ENCODE data around the gene CGREF1.
"Not testable (repeated sequence)": the region's sequence is repeated elsewhere in the genome, so short reads cannot be mapped to it uniquely, and the experiment has no call there.

Gene CGREF1

DNA sequence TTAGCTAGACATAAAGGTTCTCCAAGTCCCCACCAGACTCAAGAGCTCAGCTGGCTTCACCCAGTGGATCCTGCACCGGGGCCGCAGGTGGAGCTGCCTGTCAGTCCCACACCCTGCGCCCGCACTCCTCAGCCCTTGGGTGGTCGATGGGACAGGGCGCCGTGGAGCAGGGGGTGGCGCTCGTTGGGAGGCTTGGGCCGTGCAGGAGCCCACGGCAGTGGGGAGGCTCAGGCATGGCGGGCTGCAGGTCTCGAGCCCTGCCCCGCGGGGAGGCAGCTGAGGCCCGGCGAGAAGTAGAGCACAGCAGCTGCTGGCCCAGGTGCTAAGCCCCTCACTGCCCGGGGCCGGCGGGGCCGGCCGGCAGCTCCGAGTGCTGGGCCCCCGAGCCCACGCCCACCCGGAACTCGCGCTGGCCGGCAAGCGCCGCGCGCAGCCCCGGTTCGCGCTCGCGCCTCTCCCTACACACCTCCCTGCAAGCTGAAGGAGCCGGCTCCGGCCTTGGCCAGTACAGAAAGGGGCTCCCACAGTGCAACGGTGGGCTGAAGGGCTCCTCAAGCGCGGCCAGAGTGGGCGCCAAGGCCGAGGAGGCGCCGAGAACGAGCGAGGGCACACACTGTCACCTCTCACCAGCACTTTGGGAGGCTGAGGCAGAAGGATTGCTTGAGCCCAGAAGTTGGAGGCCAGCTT is 7.4 kb downstream of the CGREF1 start:
- DNase-seq (ENCODE audit: low read depth, low spot score) = not testable (repeated sequence)

DNA sequence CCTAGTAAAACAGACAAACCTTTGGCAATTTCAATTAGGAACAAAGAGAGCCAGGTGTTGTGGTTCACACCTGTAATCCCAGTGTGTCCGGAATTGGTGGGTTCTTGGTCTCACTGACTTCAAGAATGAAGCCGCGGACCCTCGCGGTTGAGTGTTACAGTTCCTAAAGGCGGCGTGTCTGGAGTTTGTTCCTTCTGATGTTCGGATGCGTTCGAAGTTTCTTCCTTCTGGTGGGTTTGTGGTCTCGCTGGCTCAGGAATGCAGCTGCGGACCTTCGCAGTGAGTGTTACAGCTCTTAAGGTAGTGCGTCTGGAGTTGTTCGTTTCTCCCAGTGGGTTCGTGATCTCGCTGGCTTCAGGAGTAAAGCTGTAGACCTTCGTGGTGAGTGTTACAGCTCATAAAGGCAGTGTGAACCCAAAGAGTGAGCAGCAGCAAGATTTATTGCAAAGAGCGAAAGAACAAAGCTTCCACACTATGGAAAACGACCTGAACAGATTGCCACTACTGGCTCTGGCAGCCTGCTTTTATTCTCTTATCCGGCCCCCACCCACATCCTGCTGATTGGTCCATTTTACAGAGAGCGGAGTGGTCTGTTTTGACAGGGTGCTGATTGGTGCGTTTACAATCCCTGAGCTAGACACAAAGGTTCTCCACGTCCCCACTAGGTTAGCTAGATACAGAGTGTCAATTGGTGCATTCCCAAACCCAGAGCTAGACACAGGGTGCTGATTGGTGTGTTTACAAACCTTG is 8.2 kb downstream of the CGREF1 start:
- not testable (repeated sequence) for DNase-seq (ENCODE audit: low read depth, low spot score)

DNA sequence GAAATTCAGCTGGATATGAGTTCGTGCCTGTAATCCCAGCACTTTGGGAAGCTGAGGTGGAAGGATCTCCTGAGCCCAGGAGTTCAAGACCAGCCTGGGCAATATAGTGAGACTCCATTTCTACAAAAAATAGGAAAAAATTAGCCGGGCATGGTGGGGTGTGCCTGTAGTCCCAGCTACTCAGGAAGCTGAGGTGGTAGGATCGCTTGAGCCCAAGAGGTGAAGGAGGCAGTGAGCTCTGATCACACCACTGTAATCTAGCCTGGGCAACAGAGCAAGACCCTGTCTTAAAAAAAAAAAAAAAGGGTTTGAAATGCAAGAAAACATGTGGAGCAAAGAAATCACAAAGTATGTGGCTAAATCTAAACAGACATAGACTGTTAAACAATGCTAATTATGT is 9.8 kb downstream of the CGREF1 start:
- no peak for DNase-seq (ENCODE audit: low read depth, low spot score)

DNA sequence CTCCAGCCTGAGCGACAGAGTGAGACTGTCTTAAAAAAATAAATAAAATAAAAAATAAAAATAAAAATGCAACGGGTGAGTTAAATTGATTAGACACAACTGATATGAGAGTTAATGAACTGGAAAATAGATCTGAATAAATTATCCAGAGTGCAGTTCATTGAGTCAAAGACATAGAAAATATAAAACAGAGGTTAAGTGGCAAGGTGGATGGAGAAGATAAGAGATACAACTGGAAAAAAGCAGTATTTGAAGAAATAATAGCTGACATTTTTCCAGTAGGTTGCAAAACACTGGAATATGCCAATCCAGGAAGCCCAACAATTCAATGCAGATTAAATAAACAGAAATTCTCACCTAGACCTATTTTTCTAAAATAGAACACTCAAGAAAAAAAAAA is 10.7 kb downstream of the CGREF1 start:
- no peak for DNase-seq (ENCODE audit: low read depth, low spot score)

DNA sequence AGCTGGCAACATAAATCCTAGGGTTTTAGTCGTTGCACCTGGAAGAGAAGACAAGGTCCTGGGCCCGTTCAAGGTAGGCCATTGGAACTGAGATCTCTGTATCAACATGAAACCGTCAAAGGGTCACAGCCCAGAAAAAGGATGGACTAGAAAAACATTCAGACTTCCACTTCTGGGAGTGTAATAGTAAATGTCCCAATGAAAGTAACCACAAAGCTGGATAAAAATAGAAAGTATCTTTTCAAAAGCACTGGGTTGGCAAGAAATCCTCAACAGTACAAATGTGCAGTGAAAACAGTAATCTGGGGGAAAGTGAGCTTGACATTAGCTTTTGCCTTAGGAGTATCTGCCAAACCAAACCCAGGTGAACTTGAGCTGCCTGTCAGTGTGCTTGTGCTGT is 12.9 kb downstream of the CGREF1 start:
- DNase-seq (ENCODE audit: low read depth, low spot score) = no peak

DNA sequence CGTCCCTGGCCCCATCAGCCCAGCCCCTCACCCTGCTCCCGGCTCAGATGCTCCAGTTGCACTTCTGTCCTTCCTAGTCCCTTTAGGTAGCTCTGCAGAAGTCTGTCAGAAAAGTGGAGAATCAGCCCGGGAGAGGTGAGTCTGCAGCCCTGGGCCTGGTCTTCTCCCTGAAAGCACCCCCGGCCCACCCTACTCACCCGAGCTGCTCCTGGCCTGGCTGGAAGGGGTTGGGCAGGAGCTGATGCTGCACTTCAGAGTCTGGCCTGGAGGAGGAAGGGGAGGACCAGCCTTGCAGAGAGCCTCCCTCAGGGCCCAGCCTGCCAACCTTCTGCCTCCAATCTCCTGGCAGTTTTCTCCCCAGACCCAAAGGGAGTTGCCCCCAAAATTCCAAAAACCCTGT is 16.6 kb downstream of the CGREF1 start:
- DNase-seq (ENCODE audit: low read depth, low spot score) = no peak

DNA sequence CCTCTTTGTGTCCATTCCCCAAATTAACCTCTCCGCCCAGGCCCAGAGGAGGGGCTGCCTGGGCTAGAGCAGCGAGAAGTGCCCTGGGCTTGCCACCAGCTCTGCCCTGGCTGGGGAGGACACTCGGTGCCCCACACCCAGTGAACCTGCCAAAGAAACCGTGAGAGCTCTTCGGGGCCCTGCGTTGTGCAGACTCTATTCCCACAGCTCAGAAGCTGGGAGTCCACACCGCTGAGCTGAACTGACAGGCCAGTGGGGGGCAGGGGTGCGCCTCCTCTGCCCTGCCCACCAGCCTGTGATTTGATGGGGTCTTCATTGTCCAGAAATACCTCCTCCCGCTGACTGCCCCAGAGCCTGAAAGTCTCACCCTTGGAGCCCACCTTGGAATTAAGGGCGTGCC is 18.9 kb downstream of the CGREF1 start:
- no peak for DNase-seq (ENCODE audit: low read depth, low spot score)

- DNase-seq (ENCODE audit: low read depth, low spot score) = no peak
Measured at GRCh38 chr2:27099334-27099955, 19.5 kb downstream of the CGREF1 start.

DNA sequence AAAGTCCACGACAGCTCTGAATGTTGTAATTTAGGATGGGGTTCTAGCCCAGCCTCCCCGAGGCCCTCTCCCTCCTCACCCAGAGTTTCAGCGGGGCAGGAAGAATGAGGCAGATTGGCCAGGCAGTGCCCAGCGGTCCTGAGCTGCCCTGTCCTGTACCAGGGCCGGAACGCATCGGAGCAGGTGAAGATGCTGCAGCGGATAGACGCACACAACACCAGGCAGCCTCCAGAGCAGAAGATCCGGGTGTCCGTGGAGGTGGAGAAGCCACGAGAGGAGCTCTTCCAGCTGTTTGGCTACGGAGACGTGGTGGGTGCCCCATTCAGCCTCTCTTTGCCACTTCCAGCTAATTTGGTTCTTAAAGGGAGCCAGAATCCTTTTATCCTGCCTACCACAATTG is 21.6 kb downstream of the CGREF1 start:
- DNase-seq (ENCODE audit: low read depth, low spot score) = no peak

DNA sequence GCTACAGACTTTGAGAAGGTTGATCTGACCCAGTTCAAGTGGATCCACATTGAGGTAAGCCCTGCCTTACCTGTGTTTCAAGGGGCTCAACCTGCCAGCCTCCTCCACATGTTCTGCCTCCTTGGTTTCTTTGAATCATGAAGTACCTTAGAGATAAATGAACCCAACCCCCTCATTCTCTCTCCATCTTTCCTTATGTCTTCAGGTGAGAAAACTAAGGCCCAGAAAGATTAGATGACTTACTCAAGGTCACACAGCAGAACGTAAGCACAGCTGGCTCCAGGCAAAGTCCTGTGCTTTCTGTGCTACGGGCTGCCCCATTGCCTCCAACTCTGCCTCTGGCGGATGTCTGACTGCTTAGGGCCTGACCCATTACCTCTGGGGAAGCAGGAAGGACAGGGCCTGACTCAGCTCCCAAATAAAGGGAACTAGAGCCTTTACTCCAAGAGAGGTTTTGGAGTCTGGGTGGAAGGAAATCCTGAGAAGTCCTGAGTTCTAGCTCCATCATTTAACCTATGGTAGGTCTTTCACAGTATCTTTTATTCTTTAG is 22.1 kb downstream of the CGREF1 start:
- no peak for DNase-seq (ENCODE audit: low read depth, low spot score)

GRCh38 chr2:27095745-27096651 is 22.9 kb downstream of the CGREF1 start:
- no peak for DNase-seq (ENCODE audit: low read depth, low spot score)

DNA sequence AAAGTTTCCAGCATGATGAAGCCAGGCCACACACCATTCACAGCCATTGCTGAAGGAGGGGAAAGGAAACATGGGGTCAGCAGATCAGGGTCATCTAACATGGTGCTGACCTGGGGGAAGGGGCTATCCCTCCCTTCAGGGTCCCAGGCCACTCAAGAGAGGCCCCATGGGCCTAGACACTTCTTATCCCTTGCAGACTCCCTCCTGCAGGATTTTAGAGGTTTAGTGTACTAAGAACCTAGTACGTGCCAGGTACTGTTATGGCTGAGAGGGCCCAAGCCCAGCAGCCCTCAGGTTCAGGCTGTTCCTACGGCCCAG is 23.5 kb downstream of the CGREF1 start:
- DNase-seq (ENCODE audit: low read depth, low spot score) = no peak

- DNase-seq (ENCODE audit: low read depth, low spot score) = no peak
Measured at GRCh38 chr2:27094353-27094984, 24.5 kb downstream of the CGREF1 start.

GRCh38 chr2:27093430-27094352 is 25.2 kb downstream of the CGREF1 start:
- DNase-seq (ENCODE audit: low read depth, low spot score) = no peak

DNA sequence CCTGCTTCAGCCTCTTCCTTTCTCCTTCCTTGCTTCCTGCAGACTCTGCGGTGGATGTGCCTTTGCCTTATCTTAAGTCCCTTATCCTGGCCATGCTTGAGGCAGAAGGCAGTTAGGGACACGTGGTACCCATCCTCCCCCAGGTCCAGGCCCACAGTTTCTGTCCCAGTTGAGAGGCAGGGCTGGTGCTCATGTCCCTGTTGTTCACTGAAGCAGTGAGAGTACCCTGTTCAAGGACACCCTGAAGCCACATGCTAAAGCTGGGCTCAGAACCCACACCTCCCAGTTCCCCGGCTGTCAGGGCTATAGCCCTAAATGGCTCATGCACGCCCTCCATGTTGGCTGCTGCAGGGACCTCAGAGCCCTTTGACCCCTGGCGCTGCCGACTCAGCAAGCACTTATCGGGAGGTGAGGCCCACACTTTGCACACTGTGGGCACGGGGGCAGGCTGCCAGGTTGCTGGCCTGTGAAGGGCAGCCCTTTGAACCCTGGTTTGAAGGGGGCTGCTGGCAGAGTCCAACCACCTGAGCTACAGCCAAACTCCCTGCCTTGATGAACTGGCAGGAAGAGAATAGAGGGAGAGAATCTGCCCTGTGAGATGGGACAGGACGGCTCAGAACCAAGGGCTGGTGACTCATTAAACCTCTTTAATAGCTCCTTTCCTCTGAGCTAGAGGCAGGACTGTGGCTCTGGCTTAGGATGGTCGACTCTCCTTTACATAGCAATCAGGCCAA is 26.1 kb downstream of the CGREF1 start:
- no peak for DNase-seq (ENCODE audit: low read depth, low spot score)

DNA sequence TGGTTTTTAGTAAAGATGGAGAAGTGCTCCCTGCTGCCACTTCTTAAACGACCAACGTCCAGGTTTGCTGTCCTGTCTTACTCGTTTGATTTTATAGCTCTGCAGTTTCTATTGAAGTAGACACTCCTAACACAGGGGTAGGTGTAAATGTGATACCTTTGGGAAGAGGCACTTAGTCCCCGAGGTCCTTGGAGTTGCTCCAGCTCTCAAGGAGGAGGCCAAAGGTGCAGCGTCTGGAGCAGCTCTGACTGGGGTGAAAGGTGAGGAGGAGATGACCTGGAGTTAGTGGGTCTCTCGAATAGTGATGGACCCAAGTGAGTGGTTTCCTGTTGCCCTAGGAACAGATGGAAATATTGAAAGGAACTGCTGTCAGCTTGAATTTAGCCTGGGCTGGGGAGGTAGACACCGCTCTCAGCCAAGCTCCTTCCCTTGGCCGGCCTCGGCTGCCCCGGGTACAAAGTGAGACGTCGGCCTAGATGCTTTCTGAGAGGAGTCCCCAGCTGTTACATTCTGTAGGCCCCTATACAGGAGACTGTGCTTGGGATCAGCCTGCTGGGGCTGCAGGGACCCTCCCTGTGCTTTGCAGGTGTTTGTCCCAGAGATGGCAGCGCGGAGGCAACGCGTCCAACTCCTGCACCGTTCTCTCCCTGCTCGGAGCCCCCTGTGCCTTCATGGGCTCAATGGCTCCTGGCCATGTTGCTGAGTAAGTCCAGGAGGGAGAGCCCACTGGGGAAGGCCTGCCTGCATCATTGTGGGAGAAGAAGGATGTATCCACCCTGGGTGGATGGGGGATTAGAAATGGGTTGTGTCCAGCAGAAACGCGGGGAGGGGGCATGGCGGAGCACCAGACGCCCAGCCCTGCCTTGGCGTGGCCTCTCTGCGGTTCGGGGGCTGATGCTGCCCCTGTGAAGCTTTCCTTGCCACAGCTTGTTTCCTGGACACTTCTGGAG is 26.9 kb downstream of the CGREF1 start:
- DNase-seq (ENCODE audit: low read depth, low spot score) = no peak

- DNase-seq (ENCODE audit: low read depth, low spot score) = no peak
Measured at GRCh38 chr2:27089111-27089954, 29.6 kb downstream of the CGREF1 start.

All from smooth muscle cell of the brain vasculature (primary cell).